IPS DF 4.7 (cell line): ENCODE data around the gene TEX28.
"Not testable (repeated sequence)": the region's sequence is repeated elsewhere in the genome, so short reads cannot be mapped to it uniquely, and the experiment has no call there.

Source experiments
- DNase-seq: peaks from one replicate; pipeline ENCODE4 v3.0.0-alpha.2; 2013; ENCODE audit warnings: low spot score; ENCODE audit errors: extremely low read depth

The TEX28 gene

GRCh38 chrX:154247377-154248045, 47.4 kb downstream of the TEX28 start:
- DNase-seq: not testable (repeated sequence)

- DNase-seq: not testable (repeated sequence)
Observed at GRCh38 chrX:154239982-154240503, 54.9 kb downstream of the TEX28 start.

- DNase-seq: not testable (repeated sequence)
Observed at GRCh38 chrX:154238939-154239559, 55.9 kb downstream of the TEX28 start.

GRCh38 chrX:154233620-154234019, 61.3 kb downstream of the TEX28 start:
- DNase-seq: not testable (repeated sequence)

- not testable (repeated sequence) for DNase-seq
Observed at GRCh38 chrX:154231443-154231842, 63.5 kb downstream of the TEX28 start.

GRCh38 chrX:154226706-154227105, 68.2 kb downstream of the TEX28 start:
- DNase-seq: not testable (repeated sequence)

GRCh38 chrX:154225292-154225691, 69.6 kb downstream of the TEX28 start:
- not testable (repeated sequence) for DNase-seq
